Activated effector memory CD4-positive, alpha-beta T cell treated with Interleukin-2 at 50 U/mL for 16 hours (primary cell): Measurements from ENCODE around the gene PLA2G5.
"Not testable (repeated sequence)": the region's sequence is repeated elsewhere in the genome, so short reads cannot be mapped to it uniquely, and the experiment has no call there.

Experiments
- DNase-seq: peaks from one replicate; pipeline ENCODE4 v3.0.0-alpha.2; 2020

Gene PLA2G5

GRCh38 chr1:20123722-20124455 lies 53.9 kb downstream of the PLA2G5 start:
- no peak for DNase-seq

GRCh38 chr1:20124456-20125057 lies 54.6 kb downstream of the PLA2G5 start:
- no peak for DNase-seq

- no peak for DNase-seq
Observed at GRCh38 chr1:20125100-20125499, 55.1 kb downstream of the PLA2G5 start.

- DNase-seq, result no peak
Observed at GRCh38 chr1:20126041-20126805, 56.2 kb downstream of the PLA2G5 start.

GRCh38 chr1:20126806-20127440 lies 56.9 kb downstream of the PLA2G5 start:
- no peak for DNase-seq

GRCh38 chr1:20130518-20130917 lies 60.5 kb downstream of the PLA2G5 start:
- not testable (repeated sequence) for DNase-seq

GRCh38 chr1:20134995-20135394 lies 65.0 kb downstream of the PLA2G5 start:
- DNase-seq, result no peak

GRCh38 chr1:20136249-20136648 lies 66.3 kb downstream of the PLA2G5 start:
- no peak for DNase-seq

GRCh38 chr1:20137055-20137454 lies 67.1 kb downstream of the PLA2G5 start:
- DNase-seq, result no peak

GRCh38 chr1:20137604-20138003 lies 67.6 kb downstream of the PLA2G5 start:
- no peak for DNase-seq

GRCh38 chr1:20138346-20138745 lies 68.4 kb downstream of the PLA2G5 start:
- DNase-seq, result no peak

- DNase-seq, result no peak
Observed at GRCh38 chr1:20138961-20139550, 69.1 kb downstream of the PLA2G5 start, which contains the start of gene PLA2G2F. TSS of gene PLA2G2F (plus strand) at chr1:20139323. CDS start at chr1:20139428, 105 bp downstream.

GRCh38 chr1:20139776-20140612 lies 70.0 kb downstream of the PLA2G5 start:
- no peak for DNase-seq

GRCh38 chr1:20141001-20141400 lies 71.0 kb downstream of the PLA2G5 start:
- DNase-seq, result no peak

GRCh38 chr1:20141466-20141865 lies 71.5 kb downstream of the PLA2G5 start:
- no peak for DNase-seq
